Dedifferentiated amniotic fluid mesenchymal stem cell (primary cell): Measurements from ENCODE around the gene C9orf78.

ENCODE experiments used
- DNase-seq: peaks from one replicate; pipeline ENCODE4 v3.0.0-alpha.2; 2016; ENCODE audit errors: extremely low spot score

Gene C9orf78

DNA sequence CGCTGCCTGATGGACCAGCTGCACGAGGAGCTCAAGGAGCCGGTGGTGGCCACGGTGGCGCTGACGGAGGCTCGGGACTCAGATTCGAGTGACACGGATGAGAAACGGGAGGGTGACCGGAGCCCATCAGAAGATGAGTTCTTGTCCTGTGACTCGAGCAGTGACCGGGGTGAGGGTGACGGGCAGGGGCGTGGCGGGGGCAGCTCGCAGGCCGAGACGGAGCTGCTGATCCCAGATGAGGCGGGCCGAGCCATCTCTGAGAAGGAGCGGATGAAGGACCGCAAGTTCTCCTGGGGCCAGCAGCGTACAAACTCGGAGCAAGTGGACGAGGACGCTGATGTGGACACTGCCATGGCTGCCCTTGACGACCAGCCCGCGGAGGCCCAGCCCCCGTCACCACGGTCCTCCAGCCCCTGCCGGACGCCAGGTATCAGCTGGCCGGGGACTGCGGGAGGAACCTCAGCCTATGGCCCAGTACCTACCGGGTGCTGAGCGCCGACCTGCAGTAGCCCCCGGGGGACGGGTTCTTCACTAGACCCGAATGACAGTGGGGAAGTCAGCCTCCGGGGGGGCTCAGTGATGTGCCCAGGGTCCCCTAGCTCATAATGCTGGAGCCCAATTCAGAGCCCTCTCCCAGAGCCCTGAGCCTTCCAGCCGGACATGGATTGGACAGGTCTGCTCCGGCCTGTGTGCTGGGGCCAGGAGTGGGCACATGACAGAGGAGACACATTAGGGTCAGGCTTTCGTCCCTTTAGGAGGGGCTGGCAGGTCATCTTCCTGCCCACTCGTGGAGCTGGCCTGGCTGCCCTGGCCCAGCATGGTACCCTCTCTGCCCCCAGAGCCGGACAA is 33.2 kb upstream of the C9orf78 start:
- no peak for DNase-seq

GRCh38 chr9:129867136-129868022 is 32.3 kb upstream of the C9orf78 start:
- no peak for DNase-seq

DNA sequence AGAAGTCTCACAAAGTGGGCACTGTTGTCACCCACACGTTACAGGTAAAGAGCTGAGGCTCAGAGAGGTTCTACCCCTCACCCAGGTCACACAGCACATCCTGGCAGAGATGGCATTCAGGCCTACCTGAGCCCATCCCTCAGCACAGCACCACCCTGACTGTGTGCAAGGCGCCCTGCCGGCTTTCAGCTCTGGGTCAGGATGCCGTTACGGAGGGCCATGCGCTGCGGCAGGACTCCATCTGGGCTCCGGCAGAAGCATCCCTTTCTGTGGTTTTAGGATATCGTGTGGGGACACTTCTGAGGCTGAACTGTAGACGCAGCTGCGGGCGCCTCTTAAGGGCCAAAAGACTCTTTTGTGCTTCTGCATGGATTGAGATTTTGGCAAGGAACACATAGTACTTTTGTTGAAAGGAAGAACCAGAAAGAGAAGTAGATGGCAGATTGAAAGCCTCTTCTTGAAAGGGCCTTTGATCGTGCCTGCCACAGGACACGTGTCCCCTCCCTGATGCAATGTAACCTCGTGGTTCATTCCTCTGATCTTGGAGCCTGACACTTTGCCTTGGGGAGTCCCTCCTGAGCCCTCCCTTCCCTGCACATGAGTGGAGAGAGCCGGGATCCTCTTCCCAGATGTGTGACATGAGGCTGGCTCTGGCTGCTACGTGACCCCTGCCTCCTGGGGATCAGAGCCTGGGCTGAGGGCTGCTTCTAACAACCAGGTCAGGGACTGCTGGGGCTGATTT is 31.5 kb upstream of the C9orf78 start:
- no peak for DNase-seq

DNA sequence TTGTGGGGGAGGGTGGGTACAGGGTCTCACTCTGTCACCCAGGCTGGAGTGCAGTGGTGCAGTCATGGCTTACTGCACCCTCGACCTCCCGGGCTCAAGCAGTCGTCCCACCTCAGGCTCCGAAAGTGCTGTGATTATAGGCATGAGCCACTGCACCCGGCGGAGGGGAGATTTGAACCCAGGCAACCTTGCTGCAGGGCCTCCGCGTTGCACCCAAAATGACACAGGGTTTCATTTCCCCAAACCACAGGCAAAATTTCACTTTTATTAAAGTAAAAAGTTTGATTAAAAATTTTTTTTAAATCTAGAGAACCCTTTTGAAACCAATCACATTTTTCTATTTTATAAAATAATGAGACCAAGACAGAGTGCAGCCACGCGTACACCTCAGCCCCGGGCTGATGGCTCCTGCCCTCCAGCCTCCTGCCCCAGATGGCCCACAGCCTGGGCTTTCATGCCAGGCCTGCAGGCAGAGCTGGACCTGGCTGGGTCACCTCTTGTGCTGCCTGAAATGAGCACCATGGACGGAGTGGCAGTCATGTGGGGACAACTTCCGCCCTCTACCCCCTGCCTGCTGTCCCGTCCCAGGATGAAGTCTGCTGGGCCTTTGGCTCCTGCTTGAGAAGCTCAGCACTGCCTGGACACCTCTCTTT is 30.7 kb upstream of the C9orf78 start:
- no peak for DNase-seq

GRCh38 chr9:129864991-129865647 is 30.0 kb upstream of the C9orf78 start:
- DNase-seq: no peak

- DNase-seq: no peak
These were observed 28.1 kb upstream of the C9orf78 start for GRCh38 chr9:129863059-129863690.

DNA sequence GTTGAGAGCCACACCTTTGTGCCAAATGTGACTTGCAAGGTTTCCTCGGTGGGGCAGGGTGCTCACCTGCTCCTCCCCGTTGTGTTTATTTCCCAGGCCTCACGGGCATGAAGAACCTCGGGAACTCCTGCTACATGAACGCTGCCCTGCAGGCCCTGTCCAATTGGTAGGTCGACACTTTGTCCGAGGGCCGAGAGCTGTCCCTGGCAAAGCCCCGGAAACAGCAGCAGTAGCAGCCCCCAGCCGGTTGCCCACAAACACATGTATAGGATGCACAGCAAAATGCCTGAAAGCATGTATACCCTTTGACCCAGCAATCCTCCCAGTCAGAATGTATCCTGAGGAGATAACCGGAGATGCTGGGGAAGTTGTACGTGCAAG is 26.4 kb upstream of the C9orf78 start:
- DNase-seq: no peak

DNA sequence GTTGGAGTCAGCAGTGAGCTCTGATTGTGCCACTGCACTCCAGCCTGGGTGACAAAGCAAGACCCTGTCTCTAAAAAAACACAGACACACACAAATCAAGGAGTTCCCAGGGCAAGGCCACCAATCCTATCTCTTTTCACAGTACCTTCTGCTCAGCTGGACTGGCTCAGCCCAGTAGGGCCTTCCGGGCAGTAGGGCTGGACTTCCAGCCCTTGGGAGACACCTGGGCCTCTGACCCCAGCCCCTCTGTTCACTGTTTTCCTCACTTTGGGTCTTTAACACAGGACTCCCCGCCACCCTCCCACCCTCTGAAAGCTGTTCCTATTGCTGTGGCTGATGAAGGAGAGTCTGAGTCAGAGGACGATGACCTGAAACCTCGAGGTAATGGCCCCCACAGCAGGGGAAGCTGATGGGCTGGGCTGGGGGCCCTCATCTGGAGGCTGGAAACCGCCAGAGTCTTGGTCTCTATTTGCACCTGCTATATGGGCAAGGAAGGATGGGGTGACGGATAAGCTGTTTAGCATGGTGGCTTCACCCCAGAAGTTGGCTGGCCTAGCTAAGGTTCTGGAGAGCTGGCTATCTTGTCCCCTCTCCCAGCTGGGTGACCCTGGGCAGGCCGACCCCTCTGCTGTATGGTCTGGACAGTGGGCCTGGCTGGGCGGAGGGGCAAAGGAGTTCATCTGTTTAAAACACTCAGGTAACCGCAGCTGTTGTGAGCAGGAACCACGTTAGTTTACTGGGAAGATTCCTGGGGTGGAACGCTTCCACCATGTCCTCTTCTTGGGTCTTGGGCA is 25.8 kb upstream of the C9orf78 start:
- DNase-seq: no peak

GRCh38 chr9:129858167-129858962 is 23.3 kb upstream of the C9orf78 start:
- DNase-seq: no peak

DNA sequence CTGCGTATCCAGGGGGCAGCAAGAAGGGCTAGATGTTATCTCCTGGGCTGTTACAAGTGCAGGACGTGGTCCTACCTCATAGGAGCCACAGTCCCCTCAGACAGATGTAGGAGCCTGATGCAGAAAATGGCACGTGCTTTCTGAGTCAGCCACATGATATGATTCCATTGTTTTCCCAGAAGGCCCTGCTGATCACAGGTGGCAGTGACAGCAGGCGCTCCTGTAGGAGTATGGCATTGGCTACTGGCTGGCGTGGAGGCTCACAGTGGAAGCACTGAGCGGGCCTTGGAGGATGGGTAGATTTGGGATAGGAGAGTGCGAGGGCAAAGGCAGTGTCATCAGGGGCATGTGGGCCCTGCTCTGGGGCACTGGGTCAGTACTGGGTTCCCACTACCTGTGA is 22.1 kb upstream of the C9orf78 start:
- DNase-seq: no peak

DNA sequence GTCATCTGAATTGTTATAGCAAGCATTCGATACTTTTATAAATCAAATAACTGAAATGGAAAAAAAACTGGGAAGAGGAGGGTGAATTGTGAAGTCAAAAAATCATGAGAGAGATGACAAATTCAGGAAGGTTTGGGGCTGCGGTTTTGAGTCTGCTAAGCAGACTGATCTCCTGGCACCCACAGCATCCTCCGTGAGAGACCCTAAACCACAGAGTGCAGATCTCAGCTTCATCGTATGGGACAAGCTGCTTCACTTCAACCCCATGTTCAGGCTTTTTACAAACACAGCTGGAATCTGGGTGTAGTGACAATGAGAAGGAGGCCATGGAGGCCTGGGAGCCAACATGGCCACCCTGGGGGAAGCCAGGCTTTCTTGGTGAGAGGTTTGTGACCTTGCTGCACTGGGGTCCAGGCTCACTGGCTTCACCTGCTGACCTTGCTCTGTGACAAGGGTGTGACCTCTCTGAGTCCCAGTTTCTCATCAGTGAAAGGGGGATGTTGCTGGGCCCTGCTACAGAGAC is 19.6 kb upstream of the C9orf78 start:
- no peak for DNase-seq

DNA sequence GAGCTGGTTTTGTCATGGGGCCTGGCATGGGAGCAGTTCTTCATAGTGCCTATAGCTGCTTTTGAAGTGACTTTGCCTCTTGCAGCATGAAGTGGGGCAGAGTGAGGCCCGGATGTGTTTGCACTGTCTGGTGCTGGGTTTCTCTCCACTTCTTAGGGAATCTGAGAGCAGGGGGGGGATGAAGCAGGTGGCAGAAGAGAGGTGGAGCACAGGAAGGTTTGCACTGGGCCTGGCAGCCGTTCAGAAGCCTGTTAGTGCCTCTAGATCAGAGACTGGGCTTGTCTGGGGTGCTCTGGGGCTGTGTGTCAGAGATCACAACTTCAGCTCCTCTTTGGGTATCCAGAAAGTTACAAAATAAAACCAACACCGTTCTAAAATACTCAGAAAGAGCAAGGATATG is 18.5 kb upstream of the C9orf78 start:
- no peak for DNase-seq

DNA sequence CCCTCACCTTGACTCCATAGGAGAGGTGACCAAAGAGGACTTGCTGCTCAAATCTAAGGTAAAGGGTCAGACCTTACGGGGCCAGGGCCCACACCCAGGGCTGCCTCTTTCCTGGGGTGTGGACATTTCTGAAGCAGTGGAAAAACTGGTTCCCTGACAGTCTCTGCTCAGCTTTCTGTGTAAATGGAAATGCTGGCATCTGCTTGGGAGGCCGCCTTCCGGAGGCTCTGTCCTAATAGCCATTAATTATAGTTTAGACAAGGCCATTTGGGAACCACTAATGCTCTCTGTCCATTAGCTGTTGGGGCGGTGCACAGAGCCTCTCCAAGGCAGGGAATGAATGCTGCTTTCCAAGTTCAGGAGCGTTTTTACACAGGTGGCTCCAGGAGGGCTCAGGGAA is 17.5 kb upstream of the C9orf78 start:
- no peak for DNase-seq

DNA sequence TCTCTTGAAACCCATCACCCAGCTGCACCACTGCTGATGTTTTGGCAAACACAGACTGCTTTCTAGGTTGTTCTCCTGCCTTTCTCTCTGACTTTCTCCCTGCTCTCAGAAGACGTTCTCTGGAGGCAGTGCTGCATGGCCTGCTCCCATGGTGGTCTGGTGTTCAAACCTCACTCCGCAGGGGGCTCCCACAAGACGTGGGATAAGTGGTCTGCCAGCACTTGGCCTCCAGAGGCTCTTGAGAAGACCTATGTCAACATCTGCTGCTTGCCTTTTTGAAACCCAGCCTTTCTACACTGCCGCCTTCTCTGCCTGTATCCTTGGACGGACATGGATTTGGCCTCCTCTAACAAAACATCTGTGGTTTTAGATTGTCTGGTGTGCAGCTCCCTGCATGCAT is 16.7 kb upstream of the C9orf78 start:
- no peak for DNase-seq

- DNase-seq: no peak
These were observed 15.9 kb upstream of the C9orf78 start for GRCh38 chr9:129850821-129851550.

DNA sequence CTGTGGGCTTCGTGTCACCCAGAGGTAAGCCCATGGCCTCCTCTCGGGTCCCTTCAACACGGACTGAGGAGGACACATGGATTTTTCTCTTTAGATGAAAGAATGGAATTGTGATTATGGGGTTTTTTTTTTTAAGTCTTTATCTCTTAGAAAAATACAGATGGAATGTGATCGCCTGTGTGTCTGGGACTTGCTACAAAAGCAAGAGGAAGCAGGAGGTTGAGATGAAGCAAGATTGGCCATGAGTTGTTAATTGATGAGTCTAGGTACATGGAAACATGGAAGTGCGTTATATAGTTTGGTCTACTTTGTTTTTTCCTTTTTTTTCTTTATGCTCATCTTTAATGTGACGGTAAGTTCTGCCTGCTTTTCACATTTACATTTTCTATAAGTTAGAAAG is 14.8 kb upstream of the C9orf78 start:
- no peak for DNase-seq

DNA sequence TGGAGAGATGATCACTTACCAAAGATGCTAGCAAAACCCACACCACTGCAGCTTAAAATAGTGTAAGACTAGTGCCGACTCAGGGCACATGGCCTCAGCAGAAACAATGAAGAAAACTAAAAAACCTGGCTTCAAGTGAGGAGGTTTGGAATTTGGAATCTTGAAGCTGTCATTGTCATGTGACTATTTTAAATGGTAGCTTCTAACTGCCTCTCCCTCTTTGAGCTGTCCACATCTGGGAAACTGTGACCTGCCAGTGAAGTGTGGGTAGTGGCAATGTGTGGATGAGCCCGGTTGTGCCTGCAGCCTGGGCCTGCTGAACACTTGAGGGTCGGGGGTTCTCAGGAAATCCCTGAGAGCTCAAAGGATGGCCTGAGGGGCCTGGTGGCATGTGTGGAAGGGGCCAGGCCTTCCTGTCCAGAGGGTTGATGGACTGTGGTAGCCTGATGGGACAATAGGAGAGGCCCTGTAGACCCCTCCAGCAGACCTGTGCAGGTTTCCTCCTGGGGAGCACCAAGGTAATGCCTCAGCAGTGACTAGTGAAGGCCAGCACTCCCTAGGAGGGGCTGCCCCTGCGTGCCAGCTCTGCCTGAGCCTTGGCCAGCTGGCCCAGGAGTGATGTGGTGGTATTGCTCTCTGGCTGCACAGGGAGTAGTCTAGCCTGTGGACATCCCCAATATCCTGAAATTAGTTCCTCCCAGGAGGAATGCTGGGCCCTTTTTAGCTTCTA is 13.8 kb upstream of the C9orf78 start:
- no peak for DNase-seq
